ENCODE results near the gene SLC51B.
"Not testable (repeated sequence)": the region's sequence is repeated elsewhere in the genome, so short reads cannot be mapped to it uniquely, and the experiment has no call there.

Gene SLC51B

DNA sequence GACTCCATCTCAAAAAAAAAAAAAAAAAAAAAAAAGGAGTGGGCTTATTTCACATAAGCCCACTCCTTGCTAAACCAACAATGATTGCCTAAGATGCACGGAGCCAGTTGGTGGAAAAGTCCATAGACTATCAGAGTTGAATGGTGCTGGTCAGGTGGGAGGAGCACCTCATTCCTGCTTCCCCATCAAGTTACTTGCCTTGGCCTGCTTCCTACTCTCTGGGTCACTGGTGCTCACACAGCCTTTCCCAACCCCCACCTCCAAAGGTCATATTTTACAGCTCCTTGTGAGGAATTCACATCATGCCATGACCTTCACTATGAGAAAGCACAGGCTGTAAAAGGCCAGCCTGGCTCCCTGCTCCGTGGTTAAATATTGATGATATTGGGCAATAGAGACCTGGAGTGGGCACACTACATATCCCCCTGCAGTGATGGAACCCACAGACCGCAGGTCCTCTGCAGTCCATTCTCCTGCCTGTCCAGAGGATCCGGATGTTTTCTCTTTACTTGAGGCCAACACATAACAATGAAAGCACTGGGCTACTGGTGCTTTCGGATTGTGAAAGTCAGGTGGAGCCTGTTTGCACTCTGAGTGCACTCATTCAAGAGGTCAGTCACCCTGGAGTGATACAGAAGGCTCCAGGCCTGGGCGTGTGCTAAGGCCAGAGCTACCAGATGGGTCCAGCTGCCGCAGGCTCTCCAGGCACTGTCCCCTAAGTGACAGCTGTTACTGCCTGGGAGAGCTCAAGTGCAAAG, at the start of gene SLC51B:
TSS of gene SLC51B (plus strand) at position 664 of the 758 bp plus-strand sequence. CDS start 4,618 bp downstream, outside the sequence.
- DNase-seq (ENCODE audit: low read depth) = no peak

DNA sequence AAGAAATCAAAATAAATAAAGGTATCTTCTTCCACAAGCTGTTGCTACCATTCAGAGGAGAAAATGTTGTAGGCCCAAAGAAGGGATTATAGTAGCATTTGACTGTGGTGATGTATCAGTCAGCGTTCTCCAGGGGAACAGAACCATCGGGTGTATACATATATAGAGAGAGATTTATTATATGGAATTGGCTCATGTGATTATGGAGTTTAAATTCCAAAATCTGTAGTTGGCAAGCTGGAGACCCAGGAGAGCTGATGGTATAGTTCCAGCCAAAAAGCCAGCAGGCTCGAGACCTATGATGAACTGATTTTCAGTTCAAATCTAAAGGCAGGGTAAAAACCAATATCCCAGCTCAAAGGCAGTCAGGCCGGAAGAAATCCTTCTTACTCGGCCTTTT, 48.1 kb upstream of the SLC51B start:
- DNase-seq (ENCODE audit: low read depth) = no peak

DNA sequence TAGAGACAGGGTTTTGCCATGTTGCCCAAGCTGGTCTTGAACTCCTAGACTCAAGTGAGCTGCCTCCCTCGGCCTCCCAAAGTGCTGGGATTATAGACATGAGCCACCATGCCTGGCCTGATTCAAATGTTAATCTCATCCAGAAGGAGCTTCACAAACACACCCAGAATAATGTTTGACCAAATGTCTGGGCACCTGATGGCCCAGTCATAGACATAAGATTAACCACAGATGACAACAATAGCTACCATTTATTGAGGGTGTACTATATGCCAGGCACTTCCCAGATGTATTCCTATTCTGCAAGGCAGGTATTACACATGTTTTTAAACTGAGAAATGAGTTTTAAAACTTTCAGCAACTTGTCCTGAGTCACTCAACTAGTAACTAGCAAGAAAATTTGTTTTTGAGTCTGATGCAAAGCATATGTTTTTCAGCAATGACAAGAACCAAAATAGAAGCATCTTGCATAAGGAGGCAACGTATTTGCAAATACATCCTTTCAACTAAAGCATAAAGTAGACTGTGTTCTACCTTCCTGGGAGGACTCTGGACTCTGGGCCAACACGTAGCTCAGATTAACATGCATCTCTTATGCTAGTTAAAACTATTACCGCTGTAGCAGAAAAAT, 47.3 kb upstream of the SLC51B start:
- no peak for DNase-seq (ENCODE audit: low read depth)

DNA sequence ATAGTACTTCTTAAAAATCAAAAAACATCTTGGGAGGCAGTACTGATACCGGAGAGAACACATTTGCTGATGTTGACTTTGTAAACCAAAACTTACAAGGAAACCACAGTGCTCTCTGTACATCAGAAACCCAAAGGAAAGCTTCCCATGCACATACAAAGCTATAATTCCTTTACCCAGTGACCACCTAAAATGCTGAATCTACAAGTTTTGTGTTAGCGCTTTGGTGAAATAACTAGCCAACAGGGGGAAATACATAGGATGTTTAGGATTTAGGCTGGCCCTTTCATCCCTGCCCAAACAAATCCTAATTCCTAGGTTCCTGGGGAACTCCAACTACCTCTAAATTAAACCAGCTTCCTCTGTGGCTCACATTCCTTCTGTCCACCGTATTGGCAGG, 40.2 kb upstream of the SLC51B start:
- no peak for DNase-seq (ENCODE audit: low read depth)

DNA sequence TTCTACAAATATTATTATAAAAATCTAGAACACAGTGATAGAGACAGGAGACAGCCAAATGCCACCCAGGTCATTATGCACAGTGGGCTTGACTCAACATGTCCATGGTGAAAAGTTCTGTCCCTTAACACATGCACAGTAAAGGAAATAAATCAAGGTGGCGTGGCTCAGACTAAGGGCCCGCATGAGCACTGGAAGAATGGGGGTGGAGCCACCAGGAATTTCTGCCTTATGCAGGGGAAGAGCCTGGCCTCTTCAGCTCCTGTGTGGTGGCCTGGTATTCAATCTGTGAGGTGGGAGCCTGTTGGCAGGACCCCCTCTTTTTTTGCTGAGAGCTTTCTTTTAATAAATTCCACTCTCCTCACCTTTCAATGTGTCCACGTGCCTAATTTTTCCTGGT, 38.3 kb upstream of the SLC51B start:
- no peak for DNase-seq (ENCODE audit: low read depth)

DNA sequence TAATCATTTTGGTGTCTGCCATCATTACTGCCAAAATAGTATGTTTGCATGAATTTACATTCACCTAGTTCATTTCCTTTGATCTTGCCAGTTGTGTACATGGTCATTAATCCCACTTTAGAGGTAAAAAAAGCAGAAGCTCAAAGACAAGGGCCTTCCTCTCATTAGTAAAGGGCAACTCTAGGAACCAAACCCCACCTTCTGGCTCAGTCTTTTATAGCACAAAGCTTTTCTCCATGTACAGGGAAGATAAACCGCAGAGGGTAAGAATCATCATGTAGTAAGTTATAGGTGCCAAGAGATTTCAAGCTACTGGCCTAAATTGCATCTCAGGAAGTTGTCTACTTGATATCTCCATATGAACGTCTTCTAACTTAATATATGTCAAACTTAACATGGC, 36.2 kb upstream of the SLC51B start:
- DNase-seq (ENCODE audit: low read depth) = no peak

DNA sequence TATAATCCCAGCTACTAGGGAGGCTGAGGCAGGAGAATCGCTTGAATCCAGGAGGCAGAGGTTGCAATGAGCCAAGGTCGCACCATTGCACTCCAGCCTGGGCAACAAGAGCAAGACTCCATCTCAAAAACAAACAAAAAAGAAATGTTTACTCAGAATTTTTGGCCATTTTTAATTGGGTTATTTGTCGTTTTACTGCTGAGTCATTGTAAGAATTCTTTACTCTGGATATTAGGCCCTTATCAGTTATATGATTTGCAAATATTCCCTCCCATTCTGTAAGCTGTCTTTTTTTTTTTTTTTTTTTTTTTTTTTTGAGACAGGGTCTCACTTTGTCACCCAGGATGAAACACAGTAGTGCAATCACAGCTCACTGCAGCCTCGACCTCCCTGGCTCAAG, 34.0 kb upstream of the SLC51B start:
- DNase-seq (ENCODE audit: low read depth) = not testable (repeated sequence)

DNA sequence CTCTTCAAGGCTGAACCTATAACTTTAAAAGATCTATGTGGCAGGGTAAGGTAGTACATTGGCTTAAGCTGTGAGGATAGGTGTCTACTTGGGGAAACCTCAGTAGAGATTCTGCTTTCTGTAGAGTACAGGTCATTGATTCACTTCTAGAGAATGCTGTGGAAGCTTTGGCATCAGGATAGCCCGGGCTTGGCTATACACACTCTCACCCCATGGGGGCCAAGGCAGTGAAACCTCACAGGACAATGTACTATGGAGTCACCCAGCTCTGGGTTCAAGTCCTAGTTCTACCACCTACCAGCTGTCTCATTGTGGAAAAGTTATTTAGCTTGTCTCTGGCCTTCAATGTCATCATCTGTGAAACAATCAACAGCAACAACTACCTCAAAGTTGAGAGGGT, 24.8 kb upstream of the SLC51B start:
- DNase-seq (ENCODE audit: low read depth) = no peak

DNA sequence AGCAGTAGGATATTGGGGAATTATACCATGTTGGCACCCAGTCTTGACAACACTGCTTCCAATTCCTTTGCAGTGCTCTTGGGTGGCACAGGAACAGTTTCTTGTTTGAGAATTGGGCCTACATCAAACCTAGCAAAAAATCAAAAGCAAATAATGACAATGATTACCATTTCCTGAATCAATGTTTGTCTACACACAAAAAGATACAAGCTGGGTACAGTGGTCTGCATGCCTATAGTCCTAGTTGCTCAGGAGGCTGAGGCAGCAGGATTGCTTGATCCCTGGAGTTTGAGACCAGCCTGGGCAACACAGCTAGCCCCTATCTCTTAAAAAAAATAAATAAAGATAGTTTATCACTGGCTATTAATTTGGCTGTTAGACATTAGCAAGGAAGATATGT, 23.7 kb upstream of the SLC51B start:
- DNase-seq (ENCODE audit: low read depth) = no peak

DNA sequence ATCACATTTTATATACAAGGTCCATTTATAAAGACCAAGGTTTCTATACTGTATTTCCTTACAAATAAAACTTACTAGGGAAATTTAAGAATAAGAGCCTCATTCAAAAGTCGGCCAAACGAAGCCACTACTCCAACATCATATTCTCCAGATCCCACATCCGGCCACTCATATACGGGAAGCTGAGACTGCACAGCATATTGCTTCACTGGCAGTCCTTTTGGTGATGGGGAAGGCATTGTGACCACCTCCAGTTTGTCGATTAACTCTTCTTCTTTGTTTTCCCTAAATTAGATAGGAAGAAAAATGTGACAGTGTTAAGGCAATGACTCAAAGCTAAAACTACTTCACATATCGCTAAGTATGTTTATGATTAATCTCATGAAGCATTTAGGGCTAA, 18.4 kb upstream of the SLC51B start:
- DNase-seq (ENCODE audit: low read depth) = no peak

DNA sequence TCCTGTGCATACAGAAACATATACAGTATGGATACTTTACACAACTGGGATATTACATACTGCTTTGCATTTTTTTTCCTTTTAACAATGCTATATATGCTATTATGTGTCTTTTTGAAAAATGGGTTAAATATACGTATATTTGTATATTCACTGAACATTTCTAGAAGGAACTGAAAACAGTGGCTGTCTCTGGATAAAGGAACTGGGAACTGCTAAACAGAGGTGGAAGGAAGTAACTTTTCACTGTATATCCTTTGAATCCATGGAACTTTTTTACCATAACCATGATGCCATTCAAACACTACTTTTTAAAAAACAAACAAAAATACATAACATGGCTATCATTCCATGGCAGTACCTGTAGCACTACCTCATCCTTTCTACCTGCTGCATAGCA, 17.6 kb upstream of the SLC51B start:
- DNase-seq (ENCODE audit: low read depth) = no peak

DNA sequence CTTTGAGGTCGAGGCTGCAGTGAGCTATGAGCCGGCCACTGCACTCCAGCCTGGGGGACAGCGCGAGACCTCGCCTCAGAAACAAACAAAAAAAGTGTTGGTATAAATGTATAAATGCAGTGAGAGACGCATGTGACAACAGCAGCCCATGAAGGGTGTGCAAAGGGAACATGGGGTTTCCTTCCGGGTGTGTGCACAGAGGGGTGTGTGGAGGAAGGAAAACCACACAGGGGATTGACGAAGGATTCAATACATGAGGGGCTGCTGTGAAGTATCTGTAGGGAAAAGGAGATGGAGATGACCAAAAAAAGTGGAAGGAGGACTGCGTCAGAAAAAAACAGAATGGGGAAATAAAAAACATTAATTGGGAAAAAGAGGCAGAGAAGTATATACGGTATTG, 16.8 kb upstream of the SLC51B start:
- DNase-seq (ENCODE audit: low read depth) = no peak

DNA sequence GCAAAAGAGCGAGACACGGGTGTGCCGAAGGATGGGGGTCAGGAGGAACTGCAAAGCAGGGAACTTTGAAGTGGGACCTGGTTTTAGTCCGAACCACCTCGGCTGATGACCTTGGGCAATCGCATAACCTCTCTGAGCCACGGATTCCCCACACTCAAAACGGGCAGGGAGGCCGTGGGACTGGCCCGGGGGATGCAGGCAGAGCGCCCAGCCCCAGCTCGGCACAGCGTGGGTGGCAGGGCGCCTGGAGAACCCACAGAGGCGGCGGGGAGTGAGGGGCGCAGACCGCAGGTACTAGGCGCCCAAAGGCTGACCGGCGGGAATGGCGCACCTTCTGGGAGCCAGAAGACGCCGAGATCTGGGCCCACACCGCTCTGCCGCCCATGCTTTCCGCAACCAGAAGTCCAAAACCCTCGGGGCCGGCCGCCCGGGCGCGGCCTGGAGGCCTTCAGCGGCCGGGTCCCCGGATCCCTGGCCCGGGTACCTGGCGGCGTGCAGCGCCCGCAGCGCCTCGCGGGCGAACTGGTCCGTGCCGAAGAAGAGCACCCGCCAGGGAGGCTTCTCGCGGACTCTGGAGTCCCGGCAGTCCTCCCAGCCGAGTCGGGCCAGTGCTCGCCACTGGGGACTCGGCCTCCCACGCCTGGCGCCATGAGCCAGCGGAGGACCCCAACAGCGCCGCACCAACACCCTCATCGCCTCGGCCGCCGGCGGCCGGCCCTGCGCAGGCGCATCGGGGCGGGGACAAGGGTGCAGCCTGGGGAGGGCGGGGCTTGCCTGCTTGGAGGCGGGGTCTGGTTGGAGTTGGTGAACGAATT, 16.1 kb upstream of the SLC51B start, which contains the start of gene MTFMT:
TSS of gene MTFMT (minus strand) at position 719 of the 815 bp plus-strand sequence. CDS start at position 693, 26 bp downstream.
- DNase-seq (ENCODE audit: low read depth) = peak; percentile 93

DNA sequence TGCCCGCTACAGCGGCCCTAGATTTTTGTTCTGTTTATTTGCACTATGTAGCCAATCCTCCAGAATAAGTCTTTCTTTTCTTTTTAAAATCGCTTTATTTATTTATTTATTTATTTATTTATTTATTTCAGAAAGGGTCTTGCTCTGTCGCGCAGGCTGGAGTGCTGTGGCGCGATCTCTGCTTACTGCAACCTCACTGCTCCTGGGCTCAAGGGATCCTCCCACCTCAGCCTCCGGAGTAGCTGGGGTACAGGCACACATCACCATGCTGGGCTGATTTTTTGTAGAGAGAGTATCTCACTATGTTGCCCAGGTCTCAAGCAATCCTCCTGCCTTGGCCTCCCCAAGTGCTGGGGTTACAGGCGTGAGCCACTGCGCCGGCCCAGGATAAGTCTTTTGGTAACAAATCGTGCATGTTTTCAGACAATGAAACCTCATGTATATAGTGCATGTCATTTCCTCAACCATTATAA, 15.4 kb upstream of the SLC51B start:
- DNase-seq (ENCODE audit: low read depth) = no peak

DNA sequence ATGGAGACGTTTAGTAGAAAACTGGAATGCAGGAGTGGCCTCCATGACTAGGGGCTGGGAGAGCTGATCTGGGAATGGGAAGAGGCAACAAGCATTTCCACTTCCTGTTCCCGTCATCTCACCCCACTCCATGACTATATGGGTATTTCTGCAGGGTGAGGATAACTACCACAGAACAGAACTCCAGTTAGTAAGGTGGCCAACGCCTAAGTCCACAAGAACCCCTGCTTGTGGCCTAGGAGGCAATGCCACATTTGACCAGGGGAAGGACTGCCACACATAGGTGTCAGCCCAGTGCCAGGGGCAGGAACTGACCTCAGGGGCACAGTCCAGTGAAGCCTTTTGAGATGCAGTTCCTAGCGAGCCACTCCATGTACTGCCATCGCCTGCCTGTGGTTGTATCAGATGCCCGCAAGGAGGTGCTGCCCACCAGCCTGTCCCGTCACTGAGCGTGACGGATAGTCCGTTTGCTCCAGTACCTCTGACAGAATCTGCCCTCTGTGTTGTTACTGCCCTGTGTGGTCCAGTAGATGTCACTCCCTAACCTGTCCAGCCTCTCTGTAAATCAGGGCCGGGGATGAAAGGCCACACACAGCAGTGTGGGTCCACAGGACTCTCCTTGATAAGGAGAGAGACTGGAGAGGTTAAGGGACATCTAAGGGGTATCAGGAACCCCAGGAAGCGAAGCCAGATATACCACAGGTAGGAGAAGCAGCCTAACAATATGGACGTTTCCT, 12.2 kb upstream of the SLC51B start:
- DNase-seq (ENCODE audit: low read depth) = no peak

DNA sequence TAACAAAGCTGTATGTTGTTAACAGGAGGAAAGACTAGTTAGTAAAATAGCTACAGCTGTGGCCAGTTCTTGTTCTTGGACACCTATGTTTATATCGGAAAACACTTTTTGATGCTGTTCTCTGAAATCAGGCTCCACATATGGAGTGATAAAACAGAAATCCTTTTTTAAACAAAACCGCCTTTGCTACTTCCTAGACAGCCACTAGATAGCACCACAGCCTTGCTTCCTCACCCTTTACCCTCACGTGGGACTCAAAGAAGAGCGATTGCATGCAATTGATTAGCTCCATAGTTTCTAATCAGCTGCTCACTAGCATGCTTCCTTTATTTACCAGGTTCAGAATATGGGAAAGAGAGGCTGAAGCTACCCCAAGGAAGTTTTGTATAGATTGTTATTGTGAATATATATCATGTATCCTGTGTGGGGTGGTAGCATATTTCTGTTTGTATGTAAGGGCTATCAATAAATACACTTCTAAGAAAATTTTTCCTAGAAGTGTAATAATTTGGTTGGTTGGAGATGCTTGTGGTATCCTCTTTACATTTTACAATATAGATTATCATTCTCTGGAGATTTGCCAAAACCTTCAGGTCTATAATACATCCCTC, 11.4 kb upstream of the SLC51B start:
- DNase-seq (ENCODE audit: low read depth) = no peak

DNA sequence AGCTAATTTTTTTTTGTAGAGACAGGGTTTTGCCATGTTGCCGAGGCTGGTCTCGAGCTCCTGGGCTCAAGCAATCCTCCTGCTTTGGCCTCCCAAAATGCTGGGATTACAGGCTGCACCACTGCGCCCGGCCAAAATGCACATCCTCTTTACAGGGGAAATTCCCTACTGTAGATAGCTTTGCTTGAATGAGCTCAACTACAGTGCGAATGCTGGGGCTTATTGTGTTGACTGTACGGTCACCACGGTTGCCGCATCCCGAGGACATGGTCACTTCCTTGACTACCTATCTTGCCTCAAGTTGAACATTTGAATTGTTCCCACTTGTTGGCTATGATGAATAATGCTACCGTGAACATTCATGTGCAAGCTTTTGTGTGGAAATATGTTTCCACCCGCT, 10.5 kb upstream of the SLC51B start:
- DNase-seq (ENCODE audit: low read depth) = no peak

DNA sequence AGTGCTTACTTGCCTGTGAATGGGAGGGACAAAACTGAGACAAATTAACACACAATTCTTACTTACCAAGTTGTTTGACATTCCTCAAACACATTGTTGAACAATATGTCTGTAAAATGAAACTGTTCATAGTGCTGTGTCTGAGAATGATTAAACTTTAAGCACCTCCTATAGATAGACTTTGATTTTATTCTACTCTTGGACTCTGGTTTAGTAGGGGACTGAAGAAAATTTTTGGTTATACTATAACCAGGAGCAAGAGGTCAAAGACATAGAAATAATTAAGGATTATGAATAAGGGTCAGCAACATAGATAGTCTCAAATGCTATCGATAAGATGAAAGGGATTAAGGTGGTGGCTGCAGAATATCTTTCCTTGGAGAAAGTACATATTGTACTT, 7.9 kb upstream of the SLC51B start:
- no peak for DNase-seq (ENCODE audit: low read depth)

DNA sequence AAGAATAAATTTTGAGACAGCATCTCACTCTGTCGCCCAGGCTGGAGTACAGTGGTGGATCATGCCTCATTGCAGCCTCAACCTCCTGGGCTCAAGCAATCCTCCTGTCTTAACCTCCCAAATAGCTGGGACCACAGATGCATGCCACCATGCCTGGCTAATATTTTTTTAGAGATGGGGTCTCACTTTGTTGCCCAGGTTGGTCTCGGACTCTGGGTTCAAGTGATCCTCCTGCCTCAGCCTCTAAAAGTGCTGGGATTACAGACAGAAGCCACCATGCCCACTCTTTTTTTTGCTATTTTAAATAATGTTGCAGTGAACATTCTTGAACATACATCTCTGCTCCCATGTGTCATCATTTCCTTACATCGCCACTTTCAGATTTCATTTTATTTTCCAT, 6.8 kb upstream of the SLC51B start:
- DNase-seq (ENCODE audit: low read depth) = no peak

DNA sequence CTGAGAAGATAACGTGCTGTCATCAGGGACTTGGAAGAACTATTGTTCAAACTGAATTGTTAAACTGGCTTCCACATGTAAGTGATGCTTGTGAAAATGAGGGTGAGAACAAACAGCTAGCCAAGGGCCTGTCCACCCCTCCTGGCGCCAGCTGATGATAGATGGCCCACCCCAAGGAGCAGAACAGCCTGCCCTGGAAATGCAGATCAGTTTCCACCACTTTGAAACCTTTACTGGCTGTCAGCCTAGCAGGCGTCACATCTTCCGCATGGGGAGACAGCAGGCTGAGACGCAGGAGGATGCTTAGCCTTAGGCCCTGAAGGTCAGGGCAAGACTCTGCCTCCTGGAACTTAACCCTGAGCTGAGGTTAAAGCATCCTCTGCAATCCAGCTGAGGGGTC, 6.4 kb upstream of the SLC51B start:
- DNase-seq (ENCODE audit: low read depth) = no peak

DNA sequence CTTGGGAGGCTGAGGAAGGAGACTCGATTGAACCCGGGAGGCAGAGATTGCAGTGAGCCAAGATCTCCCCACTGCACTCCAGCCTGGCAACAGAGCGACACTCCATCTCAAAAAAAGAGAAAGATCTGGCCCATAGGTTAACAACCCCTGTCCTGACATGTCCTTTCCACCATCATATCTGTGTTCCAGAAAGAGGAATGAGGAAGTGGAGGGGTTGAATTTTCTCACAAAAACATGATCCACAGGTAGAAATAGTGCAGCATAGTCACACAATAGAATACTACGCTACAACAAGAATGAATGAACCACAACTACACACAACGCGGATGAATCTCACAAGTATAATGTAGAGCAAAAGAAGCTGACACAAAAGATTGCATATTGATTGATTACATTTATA, 4.7 kb upstream of the SLC51B start:
- DNase-seq (ENCODE audit: low read depth) = no peak

DNA sequence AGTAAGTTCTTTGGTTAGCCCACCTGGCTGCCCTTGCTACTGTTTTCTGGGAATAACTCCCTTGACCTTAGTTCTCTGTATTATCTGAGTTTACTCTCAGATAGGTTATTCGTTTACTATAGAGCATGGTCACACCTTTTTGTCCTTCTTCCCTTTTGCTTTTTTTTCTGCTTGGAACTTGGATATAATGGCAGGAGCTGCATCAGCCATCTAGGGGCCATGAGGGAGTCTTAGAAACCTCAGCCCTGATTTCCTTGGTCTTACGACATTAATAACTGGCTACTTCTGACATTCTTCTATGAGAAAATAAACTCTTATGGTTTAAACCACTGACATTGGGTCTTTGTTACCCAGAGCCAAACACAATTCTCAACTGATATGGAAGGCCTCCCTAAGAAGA, 3.4 kb upstream of the SLC51B start:
- DNase-seq (ENCODE audit: low read depth) = no peak
